WERI-Rb-1 (cell line): ENCODE measurements around the gene PPY.

Source experiments
- DNase-seq: peaks from one replicate; pipeline ENCODE4 v3.0.0-alpha.2; 2020
- H3K27ac ChIP-seq: fragments of 250-450 bp; sonication (Bioruptor Pico); 2 replicates; pipeline ENCODE4 v1.5.1; 2020; ENCODE audit warnings: mild to moderate bottlenecking, moderate library complexity
- H3K27me3 ChIP-seq: fragments of 250-450 bp; sonication (Bioruptor Pico); 2 replicates; pipeline ENCODE4 v1.5.1; 2021; ENCODE audit warnings: mild to moderate bottlenecking, low read depth, moderate library complexity; ENCODE audit not compliant: insufficient read depth, severe bottlenecking
- H3K36me3 ChIP-seq: fragments of 250-450 bp; sonication (Bioruptor Pico); 2 replicates; pipeline ENCODE4 v1.5.1; 2020; ENCODE audit warnings: mild to moderate bottlenecking, moderate library complexity
- H3K4me3 ChIP-seq: 2 replicates; pipeline ENCODE4 v1.5.1; 2011; ENCODE audit warnings: low read depth, mild to moderate bottlenecking, control low read depth, low read length
- H3K9me3 ChIP-seq: fragments of 250-450 bp; sonication (Bioruptor Pico); 2 replicates; pipeline ENCODE4 v1.5.1; 2021; ENCODE audit warnings: mild to moderate bottlenecking, moderate library complexity; ENCODE audit not compliant: severe bottlenecking
- TF ChIP-seq, protein P1 (sequence below): IDR thresholded peaks from 2 replicates; pipeline ENCODE4 v1.5.1; 2011; ENCODE audit warnings: low read depth, mild to moderate bottlenecking, control low read depth, inconsistent platforms, low read length

PPY gene

GRCh38 chr17:43983515-43984411 is 41.5 kb upstream of the PPY start:
- Histone ChIP-seq H3K4me3 (peak overlapping the region; percentile 43), H3K27me3 (no peaks in the 10 kb centered on the region), H3K9me3 (no peaks in the 10 kb centered on the region), H3K36me3 (no peaks in the 10 kb centered on the region), H3K27ac (no peak overlapping the region)
- TF ChIP-seq, protein P1, sequence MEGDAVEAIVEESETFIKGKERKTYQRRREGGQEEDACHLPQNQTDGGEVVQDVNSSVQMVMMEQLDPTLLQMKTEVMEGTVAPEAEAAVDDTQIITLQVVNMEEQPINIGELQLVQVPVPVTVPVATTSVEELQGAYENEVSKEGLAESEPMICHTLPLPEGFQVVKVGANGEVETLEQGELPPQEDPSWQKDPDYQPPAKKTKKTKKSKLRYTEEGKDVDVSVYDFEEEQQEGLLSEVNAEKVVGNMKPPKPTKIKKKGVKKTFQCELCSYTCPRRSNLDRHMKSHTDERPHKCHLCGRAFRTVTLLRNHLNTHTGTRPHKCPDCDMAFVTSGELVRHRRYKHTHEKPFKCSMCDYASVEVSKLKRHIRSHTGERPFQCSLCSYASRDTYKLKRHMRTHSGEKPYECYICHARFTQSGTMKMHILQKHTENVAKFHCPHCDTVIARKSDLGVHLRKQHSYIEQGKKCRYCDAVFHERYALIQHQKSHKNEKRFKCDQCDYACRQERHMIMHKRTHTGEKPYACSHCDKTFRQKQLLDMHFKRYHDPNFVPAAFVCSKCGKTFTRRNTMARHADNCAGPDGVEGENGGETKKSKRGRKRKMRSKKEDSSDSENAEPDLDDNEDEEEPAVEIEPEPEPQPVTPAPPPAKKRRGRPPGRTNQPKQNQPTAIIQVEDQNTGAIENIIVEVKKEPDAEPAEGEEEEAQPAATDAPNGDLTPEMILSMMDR: peak; percentile 75
- DNase-seq: peak; percentile 36

DNA sequence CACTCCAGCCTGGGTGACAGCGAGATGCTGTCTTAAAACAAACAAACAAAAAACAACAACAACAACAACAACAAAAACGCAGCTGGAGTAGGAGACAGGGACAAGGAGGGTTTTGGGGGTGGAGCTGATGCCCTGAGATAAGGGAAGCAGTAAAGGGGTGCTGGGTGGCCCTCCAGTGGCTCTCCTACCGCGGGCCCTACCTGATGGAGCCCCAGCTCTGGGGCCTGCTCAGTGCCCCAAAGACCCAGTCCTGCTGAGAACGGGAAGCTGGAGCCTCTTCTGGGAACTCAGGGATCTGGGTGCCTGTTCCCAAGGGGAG is 40.9 kb upstream of the PPY start:
- no peaks in the 10 kb centered on the region for H3K27me3 ChIP-seq
- H3K36me3 ChIP-seq: no peaks in the 10 kb centered on the region
- DNase-seq: no peak
- no peaks in the 10 kb centered on the region for H3K9me3 ChIP-seq
- peak overlapping the region; percentile 43; the same call in 1 of the 2 replicates for H3K4me3 ChIP-seq
- H3K27ac ChIP-seq: no peak overlapping the region
- TF ChIP-seq, protein P1: no peak

DNA sequence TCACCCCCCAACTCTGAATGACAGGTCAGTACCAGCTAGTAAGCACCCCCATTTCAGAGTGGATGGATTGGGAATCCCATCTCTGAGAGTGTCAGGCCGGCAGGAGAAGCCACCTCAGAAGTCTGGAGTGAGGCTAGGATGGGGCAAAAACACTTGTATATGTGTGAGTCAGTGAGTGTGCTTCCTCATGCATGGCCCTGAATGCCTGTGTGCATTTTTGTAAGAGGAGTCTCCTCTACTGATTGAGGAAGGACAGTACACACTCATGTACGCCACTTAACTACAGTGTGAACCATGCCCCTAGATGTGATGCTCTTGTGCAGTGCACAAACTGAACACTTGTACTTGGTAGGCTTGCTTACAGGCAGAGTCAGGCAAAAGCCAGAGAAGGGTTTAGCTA is 39.9 kb upstream of the PPY start:
- no peak overlapping the region for H3K4me3 ChIP-seq
- H3K27ac ChIP-seq: no peak overlapping the region
- H3K27me3 ChIP-seq: no peaks in the 10 kb centered on the region
- DNase-seq: no peak
- no peaks in the 10 kb centered on the region for H3K9me3 ChIP-seq
- H3K36me3 ChIP-seq: no peaks in the 10 kb centered on the region
- TF ChIP-seq, protein P1: no peak

GRCh38 chr17:43979671-43980070 is 37.4 kb upstream of the PPY start:
- no peak for DNase-seq
- TF ChIP-seq, protein P1: no peak
- Histone ChIP-seq H3K4me3 (no peak overlapping the region), H3K9me3 (no peaks in the 10 kb centered on the region), H3K27me3 (no peaks in the 10 kb centered on the region), H3K36me3 (no peaks in the 10 kb centered on the region), H3K27ac (no peak overlapping the region)

- no peaks in the 10 kb centered on the region for H3K36me3 ChIP-seq
- TF ChIP-seq, protein P1: no peak
These were observed 36.7 kb upstream of the PPY start for GRCh38 chr17:43979011-43979410.

DNA sequence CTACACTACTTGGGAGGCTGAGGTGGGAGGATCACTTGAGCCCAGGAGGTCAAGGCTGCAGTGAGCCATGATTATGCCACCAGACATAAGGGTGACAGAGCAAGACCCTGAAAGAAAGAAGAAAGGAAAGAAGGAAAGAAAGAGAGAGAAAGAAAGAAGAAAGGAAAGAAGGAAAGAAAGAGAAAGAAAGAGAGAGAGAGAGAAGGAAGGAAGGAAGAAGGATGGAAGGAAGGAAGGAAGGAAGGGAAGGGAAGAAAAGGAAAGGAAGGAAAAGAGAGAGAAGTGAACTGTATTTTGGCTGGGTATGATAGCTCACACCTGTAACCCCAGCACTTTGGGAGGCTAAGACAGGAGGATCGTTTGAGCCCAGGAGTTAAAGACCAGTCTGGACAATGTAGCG is 35.8 kb upstream of the PPY start:
- H3K4me3 ChIP-seq: no peak overlapping the region
- H3K27me3 ChIP-seq: no peaks in the 10 kb centered on the region
- H3K36me3 ChIP-seq: no peaks in the 10 kb centered on the region
- no peak overlapping the region for H3K27ac ChIP-seq
- DNase-seq: no peak
- no peaks in the 10 kb centered on the region for H3K9me3 ChIP-seq
- TF ChIP-seq, protein P1: no peak

More at GRCh38 chr17:43979011-43979410, 36.7 kb upstream of the PPY start:
- DNase-seq: no peak
- H3K4me3 ChIP-seq: no peak overlapping the region
- H3K9me3 ChIP-seq: no peaks in the 10 kb centered on the region
- H3K27ac ChIP-seq: no peak overlapping the region
- no peaks in the 10 kb centered on the region for H3K27me3 ChIP-seq
